ENCODE measurements around the gene KRTAP10-1. TPM values are rescaled to one million over a fixed set of nuclear protein-coding genes. Genes with fewer than 3 reads are reported as not detected.

KRTAP10-1 gene
- not detected in 2 replicates for total RNA-seq

DNA sequence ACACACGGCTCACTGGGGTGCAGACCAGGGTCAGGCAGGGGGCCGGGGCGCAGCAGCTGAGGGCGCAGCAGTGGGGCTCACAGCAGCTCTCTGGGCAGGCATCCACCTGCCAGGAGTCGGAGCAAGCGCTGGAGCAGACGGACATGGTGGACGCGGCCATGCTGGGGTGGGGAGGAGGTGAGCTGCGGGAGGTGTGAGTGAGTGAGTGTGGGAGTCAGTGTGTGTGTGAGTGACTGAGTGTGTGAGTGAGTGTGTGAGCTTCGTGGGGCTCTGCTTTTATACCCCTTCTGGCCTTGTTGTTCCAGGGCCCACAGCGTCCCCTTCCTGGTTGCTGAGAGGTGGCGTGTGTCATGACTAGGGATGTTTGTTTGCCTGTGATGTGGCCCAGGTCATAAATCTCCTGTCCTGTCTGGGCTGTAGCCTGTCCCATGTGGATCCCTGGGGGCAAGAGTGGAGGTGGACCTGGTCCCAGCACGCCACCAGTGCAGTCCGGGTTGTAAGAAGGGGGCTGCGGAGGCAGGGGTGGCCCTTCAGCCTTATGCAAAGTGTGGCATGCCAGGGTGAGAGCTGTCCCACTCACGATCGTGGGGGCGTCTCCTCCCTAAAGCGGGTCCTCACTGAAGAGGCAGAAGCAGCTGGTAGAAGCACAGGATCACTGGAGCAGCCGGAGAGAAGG, at the start of gene KRTAP10-1:
KRTAP10-1 (minus strand) TSS at position 205 of the 676 bp plus-strand sequence; CDS start at position 160, 45 bp downstream.
- peaks cover 3% of the 10 kb centered on the region for H3K27me3 ChIP-seq (ENCODE audit: control insufficient read depth, insufficient read depth, low read length)
- H3K4me3 ChIP-seq (ENCODE audit: low read depth, low read length), result no peak within 1 kb of the TSS
- no peak for DNase-seq (ENCODE audit: low read depth)
- no peak for TF ChIP-seq CTCF (IDR thresholded peaks at IDR 0.05; ENCODE audit: insufficient read depth, low read length, poor library complexity, severe bottlenecking)
- H3K36me3 ChIP-seq (ENCODE audit: control insufficient read depth, insufficient read depth, low read length), result no peaks in the 10 kb centered on the region

DNA sequence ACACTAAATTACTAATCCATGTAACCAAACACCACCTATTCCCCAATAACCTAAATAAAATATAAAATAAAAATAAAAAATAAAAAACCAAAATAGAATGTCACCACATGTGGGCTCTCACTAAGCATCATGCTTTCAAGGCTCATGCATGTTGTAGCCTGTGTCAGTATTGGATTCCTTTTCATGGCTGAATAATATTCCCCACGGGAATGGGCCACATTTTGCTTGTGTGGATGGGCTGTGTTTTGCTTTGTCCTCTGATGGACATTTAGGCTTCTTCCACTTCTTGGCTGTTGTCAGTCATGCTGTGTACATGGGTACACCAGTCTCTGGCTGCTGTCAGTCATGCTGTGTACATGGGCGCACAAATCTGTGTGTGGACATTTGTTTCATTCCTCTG, 49.1 kb upstream of the KRTAP10-1 start:
- no peaks in the 10 kb centered on the region for H3K36me3 ChIP-seq (ENCODE audit: control insufficient read depth, insufficient read depth, low read length)
- no peak for DNase-seq (ENCODE audit: low read depth)
- no peak for TF ChIP-seq CTCF (IDR thresholded peaks at IDR 0.05; ENCODE audit: insufficient read depth, low read length, poor library complexity, severe bottlenecking)
- no peak overlapping the region for H3K4me3 ChIP-seq (ENCODE audit: low read depth, low read length)
- peaks cover 14% of the 10 kb centered on the region for H3K27me3 ChIP-seq (ENCODE audit: control insufficient read depth, insufficient read depth, low read length)

- H3K36me3 ChIP-seq (ENCODE audit: control insufficient read depth, insufficient read depth, low read length), result no peaks in the 10 kb centered on the region
- H3K4me3 ChIP-seq (ENCODE audit: low read depth, low read length), result no peak overlapping the region
- DNase-seq (ENCODE audit: low read depth), result no peak
- no peak for TF ChIP-seq CTCF (IDR thresholded peaks at IDR 0.05; ENCODE audit: insufficient read depth, low read length, poor library complexity, severe bottlenecking)
- H3K27me3 ChIP-seq (ENCODE audit: control insufficient read depth, insufficient read depth, low read length), result no peaks in the 10 kb centered on the region
These were observed 45.9 kb upstream of the KRTAP10-1 start for GRCh38 chr21:44585892-44586291.

GRCh38 chr21:44583800-44584147, 43.8 kb upstream of the KRTAP10-1 start:
- Histone ChIP-seq H3K27me3 (ENCODE audit: control insufficient read depth, insufficient read depth, low read length) (no peaks in the 10 kb centered on the region), H3K4me3 (ENCODE audit: low read depth, low read length) (no peak overlapping the region), H3K36me3 (ENCODE audit: control insufficient read depth, insufficient read depth, low read length) (no peaks in the 10 kb centered on the region)
- no peak for DNase-seq (ENCODE audit: low read depth)
- no peak for TF ChIP-seq CTCF (IDR thresholded peaks at IDR 0.05; ENCODE audit: insufficient read depth, low read length, poor library complexity, severe bottlenecking)

DNA sequence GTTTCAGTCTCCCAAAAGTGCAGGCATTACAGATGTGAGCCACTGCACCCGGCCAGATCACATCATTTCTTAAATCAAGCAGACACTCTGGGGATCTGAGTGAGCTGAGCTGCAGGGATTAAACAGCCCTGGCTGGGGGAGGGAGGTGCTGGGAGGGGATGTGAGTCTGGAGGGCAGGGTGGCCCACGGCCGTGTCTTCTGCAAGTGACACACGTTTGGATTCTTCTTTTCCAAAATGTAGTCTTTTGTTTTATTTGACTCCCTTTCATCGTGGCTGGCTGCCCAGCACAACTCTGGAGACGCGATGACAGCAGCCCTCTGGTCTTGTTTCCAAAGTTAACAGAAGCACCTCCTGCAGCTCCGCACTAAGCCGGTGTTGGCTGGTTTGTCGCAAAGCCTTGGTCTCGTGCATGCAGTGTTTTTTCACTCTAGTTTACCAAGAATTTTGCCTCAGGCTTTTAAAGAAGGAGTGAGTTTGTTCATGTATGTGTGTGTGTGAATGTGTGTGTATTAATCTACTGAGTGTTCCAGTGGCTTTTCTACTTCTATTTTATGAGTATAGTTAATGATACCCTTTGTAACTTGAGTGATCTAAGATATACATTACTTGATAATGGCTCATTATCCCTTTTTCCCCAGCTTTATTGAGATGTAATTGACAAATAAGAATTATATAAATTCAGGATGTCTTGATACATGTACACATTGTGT, 43.2 kb upstream of the KRTAP10-1 start:
- no peak for DNase-seq (ENCODE audit: low read depth)
- H3K4me3 ChIP-seq (ENCODE audit: low read depth, low read length), result no peak overlapping the region
- TF ChIP-seq CTCF (IDR thresholded peaks at IDR 0.05; ENCODE audit: insufficient read depth, low read length, poor library complexity, severe bottlenecking), result no peak
- H3K27me3 ChIP-seq (ENCODE audit: control insufficient read depth, insufficient read depth, low read length), result no peaks in the 10 kb centered on the region
- H3K36me3 ChIP-seq (ENCODE audit: control insufficient read depth, insufficient read depth, low read length), result no peaks in the 10 kb centered on the region
